HAP-1 (cell line): ENCODE measurements around the gene ASB16.

Source experiments
- DNase-seq, 2 experiments: peaks; one replicate each; pipeline ENCODE4 v3.0.0-alpha.2; 2016 to 2020; ENCODE audit warnings: low spot score in 2 of 2
- H3K27me3 ChIP-seq: fragments of 250-450 bp; sonication (Bioruptor Pico); 2 replicates; pipeline ENCODE4 v1.5.1; 2020; ENCODE audit warnings: low read depth, mild to moderate bottlenecking, moderate library complexity
- H3K36me3 ChIP-seq: fragments of 250-450 bp; sonication (Bioruptor Pico); replicated peaks from 2 replicates; pipeline ENCODE4 v1.5.1; 2020; ENCODE audit warnings: mild to moderate bottlenecking
- H3K4me1 ChIP-seq: fragments of 250-450 bp; sonication (Bioruptor Pico); 2 replicates; pipeline ENCODE4 v1.5.1; 2020; ENCODE audit warnings: mild to moderate bottlenecking
- H3K4me3 ChIP-seq: fragments of 250-450 bp; sonication (Bioruptor Pico); 2 replicates; pipeline ENCODE4 v1.5.1; 2020; ENCODE audit warnings: mild to moderate bottlenecking, moderate library complexity
- H3K9me3 ChIP-seq: fragments of 250-450 bp; sonication (Bioruptor Pico); 2 replicates; pipeline ENCODE4 v1.5.1; 2020; ENCODE audit warnings: mild to moderate bottlenecking, moderate library complexity
- in situ Hi-C: fragments of 300-500 bp; cut with MboI; formaldehyde crosslinking; loops from 3 replicates; pipeline ENCODE4 v1.14.3; 2020; ENCODE audit warnings: low sequenced_read_pairs, inconsistent platforms, mixed read lengths

Gene ASB16

GRCh38 chr17:44203731-44204440 is 33.4 kb downstream of the ASB16 start:
- in situ Hi-C loops: no loop called here

GRCh38 chr17:44204441-44204882 is 34.0 kb downstream of the ASB16 start:
- no peaks in the 10 kb centered on the region for H3K27me3 ChIP-seq
- DNase-seq: no peak
- H3K36me3 ChIP-seq: peaks cover 23% of the 10 kb centered on the region
- H3K4me3 ChIP-seq: no peak overlapping the region
- H3K9me3 ChIP-seq: no peaks in the 10 kb centered on the region
- in situ Hi-C loops: no loop called here
- peaks cover 6% of the 10 kb centered on the region; the same call in 1 of the 2 replicates for H3K4me1 ChIP-seq

More at GRCh38 chr17:44203731-44204440, 33.4 kb downstream of the ASB16 start:
- peaks cover 6% of the 10 kb centered on the region; the same call in 1 of the 2 replicates for H3K4me1 ChIP-seq
- H3K9me3 ChIP-seq: no peaks in the 10 kb centered on the region
- H3K36me3 ChIP-seq: peaks cover 17% of the 10 kb centered on the region
- DNase-seq: peak; percentile 63 to 80
- no peaks in the 10 kb centered on the region for H3K27me3 ChIP-seq
- H3K4me3 ChIP-seq: no peak overlapping the region

DNA sequence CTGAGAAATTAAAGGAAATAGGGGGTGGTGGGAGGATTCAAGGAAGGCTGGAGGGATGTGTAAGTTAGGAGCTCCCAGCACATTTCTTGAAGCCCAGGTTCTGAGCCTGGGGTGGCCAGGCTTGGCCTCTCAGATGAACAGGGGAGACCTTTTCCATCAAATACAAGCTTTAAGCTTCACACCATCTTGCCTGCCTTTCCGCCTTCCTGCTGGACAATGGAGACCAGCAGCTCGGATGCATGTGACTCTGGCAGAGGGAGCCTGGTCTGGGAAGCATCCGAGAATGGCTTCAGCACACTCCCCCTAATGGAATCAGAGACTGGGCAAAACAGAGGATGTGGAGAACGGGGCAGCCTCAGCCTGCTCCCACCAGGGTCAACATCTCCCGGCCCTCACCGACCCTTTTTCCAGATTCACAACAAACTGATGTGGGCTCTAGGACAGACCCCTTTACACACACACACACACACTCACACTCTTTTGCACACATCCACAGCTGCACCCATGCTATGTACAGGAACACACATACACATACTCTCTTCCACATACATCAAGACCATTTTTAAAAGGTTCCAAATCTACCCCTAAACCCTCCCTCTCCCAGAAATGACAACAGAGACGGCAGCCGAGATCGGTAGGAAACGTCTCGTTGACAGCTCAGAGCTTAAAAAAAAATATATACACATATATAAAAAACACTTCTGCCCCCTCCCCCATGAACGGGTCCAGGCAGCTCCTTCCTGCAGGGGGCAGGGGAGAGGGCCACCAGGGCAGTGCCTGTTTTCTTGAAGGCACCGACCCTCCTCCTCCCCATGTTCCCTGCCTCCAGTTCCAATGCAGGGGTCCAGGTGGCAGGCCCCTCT is 35.7 kb downstream of the ASB16 start:
- peaks cover 40% of the 10 kb centered on the region for H3K36me3 ChIP-seq
- in situ Hi-C loops: no loop called here
- no peak for DNase-seq
- H3K4me1 ChIP-seq: peaks cover 4% of the 10 kb centered on the region; the same call in 1 of the 2 replicates
- H3K27me3 ChIP-seq: no peaks in the 10 kb centered on the region
- no peak overlapping the region for H3K4me3 ChIP-seq
- no peaks in the 10 kb centered on the region for H3K9me3 ChIP-seq

DNA sequence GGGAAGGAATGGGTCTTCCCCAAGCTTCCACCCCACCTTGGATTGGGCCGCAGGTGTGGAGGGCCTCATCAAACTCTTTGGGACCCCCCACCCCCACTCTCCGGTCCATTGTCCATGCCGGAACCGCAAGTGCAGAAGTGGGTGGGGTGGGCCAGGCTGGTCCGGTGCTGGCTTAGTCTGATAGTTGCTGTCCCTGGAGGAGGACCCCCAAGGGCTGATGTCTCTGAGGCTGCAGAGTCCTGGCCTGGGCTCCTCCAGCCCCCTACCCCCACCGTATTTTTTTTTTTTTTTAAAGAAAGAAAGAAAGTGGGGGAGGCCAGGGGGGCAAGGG is 36.3 kb downstream of the ASB16 start:
- no peak for DNase-seq
- H3K36me3 ChIP-seq: peaks cover 46% of the 10 kb centered on the region
- in situ Hi-C loops: no loop called here
- no peak overlapping the region for H3K4me3 ChIP-seq
- peaks cover 3% of the 10 kb centered on the region; the same call in 1 of the 2 replicates for H3K4me1 ChIP-seq
- H3K9me3 ChIP-seq: no peaks in the 10 kb centered on the region
- no peaks in the 10 kb centered on the region for H3K27me3 ChIP-seq

GRCh38 chr17:44207319-44207718 is 36.8 kb downstream of the ASB16 start:
- Histone ChIP-seq H3K4me1 (peaks cover 3% of the 10 kb centered on the region; the same call in 1 of the 2 replicates), H3K27me3 (no peaks in the 10 kb centered on the region), H3K36me3 (peaks cover 47% of the 10 kb centered on the region), H3K4me3 (no peak overlapping the region), H3K9me3 (no peaks in the 10 kb centered on the region)
- in situ Hi-C loops: no loop called here
- DNase-seq: no peak

- Histone ChIP-seq H3K4me3 (no peak overlapping the region), H3K27me3 (no peaks in the 10 kb centered on the region), H3K4me1 (peaks cover 3% of the 10 kb centered on the region; the same call in 1 of the 2 replicates), H3K36me3 (peaks cover 47% of the 10 kb centered on the region), H3K9me3 (no peaks in the 10 kb centered on the region)
- no peak for DNase-seq
- in situ Hi-C loops: no loop called here
Observed at GRCh38 chr17:44207743-44208142, 37.2 kb downstream of the ASB16 start.

GRCh38 chr17:44209786-44210341 is 39.4 kb downstream of the ASB16 start:
- peaks cover 66% of the 10 kb centered on the region for H3K36me3 ChIP-seq
- H3K4me1 ChIP-seq: peaks cover 3% of the 10 kb centered on the region; the same call in 1 of the 2 replicates
- no peaks in the 10 kb centered on the region for H3K9me3 ChIP-seq
- DNase-seq: no peak
- in situ Hi-C loops: loop anchor here (5.0 kb wide), 1 partner anchor 117 kb away; no protein-coding TSS in a partner anchor
- no peak overlapping the region for H3K4me3 ChIP-seq
- no peaks in the 10 kb centered on the region for H3K27me3 ChIP-seq

DNA sequence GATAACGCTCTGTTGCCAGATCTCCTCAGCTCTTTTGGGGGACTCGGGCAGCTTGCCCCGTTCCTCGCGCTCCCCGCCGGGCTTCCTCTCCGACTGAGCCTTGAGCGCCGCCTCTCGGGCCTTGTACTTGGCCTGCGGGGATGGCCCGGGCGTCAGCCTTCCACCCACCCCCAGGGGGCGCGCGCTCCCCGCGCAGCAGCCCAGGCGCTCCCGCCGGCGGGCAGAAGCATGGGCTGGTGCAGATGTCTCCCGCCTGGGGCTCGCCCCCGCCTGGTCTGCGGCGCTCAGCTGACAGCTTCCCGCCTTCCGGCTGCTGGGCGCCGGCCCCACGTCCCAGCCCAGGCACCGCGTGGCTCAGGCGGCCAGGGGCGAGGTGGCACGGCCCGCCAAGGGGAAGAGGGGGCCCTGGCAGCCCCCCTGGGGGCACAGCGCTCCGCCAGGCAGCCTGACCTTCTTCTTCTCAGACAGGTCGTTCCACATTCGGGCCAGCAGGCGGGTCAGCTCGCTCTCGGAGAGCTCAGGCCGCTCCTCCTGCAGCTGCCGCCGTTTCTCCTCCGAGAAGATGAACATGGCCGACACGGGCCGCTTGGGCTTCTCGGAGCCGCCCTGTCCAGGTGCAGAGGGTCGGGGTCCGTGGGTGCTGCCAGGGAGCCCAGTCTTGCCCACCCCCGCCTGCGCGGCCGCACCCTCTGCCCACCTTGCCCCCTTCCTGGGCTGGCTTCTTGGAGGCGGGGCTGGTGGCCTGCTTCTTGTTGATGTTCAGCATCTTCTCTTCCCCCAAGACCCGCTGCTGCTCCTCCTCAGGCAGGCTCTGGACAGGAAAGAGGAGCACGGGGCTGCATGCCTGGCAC is 40.1 kb downstream of the ASB16 start:
- DNase-seq: peak; percentile 75 to 88
- Histone ChIP-seq H3K4me1 (peaks cover 3% of the 10 kb centered on the region; the same call in 1 of the 2 replicates), H3K9me3 (no peaks in the 10 kb centered on the region), H3K4me3 (no peak overlapping the region), H3K36me3 (peaks cover 73% of the 10 kb centered on the region), H3K27me3 (no peaks in the 10 kb centered on the region)
- in situ Hi-C loops: loop anchor here (5.0 kb wide), 1 partner anchor 117 kb away; no protein-coding TSS in a partner anchor

GRCh38 chr17:44211281-44212265 is 41.1 kb downstream of the ASB16 start:
- no peaks in the 10 kb centered on the region for H3K27me3 ChIP-seq
- in situ Hi-C loops: loop anchor here (5.0 kb wide), 1 partner anchor 116 kb away; no protein-coding TSS in a partner anchor
- DNase-seq: no peak
- peaks cover 83% of the 10 kb centered on the region for H3K36me3 ChIP-seq
- H3K9me3 ChIP-seq: no peaks in the 10 kb centered on the region
- H3K4me3 ChIP-seq: no peak overlapping the region
- H3K4me1 ChIP-seq: peaks cover 3% of the 10 kb centered on the region; the same call in 1 of the 2 replicates

- Histone ChIP-seq H3K27me3 (no peaks in the 10 kb centered on the region), H3K9me3 (no peaks in the 10 kb centered on the region), H3K4me3 (no peak overlapping the region), H3K4me1 (peaks cover 7% of the 10 kb centered on the region), H3K36me3 (peaks cover 79% of the 10 kb centered on the region)
- DNase-seq: no peak
- in situ Hi-C loops: loop anchor here (5.0 kb wide), 1 partner anchor 115 kb away; no protein-coding TSS in a partner anchor
Observed at GRCh38 chr17:44212507-44213402, 42.3 kb downstream of the ASB16 start.

- DNase-seq: no peak
- in situ Hi-C loops: loop anchor here (5.0 kb wide), 1 partner anchor 114 kb away; no protein-coding TSS in a partner anchor
- Histone ChIP-seq H3K27me3 (no peaks in the 10 kb centered on the region), H3K4me1 (peaks cover 7% of the 10 kb centered on the region), H3K36me3 (peaks cover 72% of the 10 kb centered on the region), H3K9me3 (no peaks in the 10 kb centered on the region), H3K4me3 (no peak overlapping the region)
Observed at GRCh38 chr17:44213403-44214229, 43.1 kb downstream of the ASB16 start.
